Stomach (tissue), 9 donors: ENCODE results near the gene USP40. TPM values are rescaled to one million over a fixed set of nuclear protein-coding genes. Genes with fewer than 3 reads are reported as not detected.

Experiments used
- DNase-seq, 2 donors: peaks; one replicate each; pipeline versions ENCODE4 v3.0.0 to v3.0.0-alpha.2; 2013 to 2019
- H3K27ac ChIP-seq, 5 donors: fragments of 200-600 bp in 4 of 5; sonication (generic) in 4 of 5; one replicate each; pipeline ENCODE4 v1.5.1; 2013 to 2019; ENCODE audit warnings: mild to moderate bottlenecking in 1 of 5, moderate library complexity in 1 of 5
- H3K27me3 ChIP-seq, 3 donors: fragments of 200-600 bp; sonication (generic); one replicate each; pipeline ENCODE4 v1.5.1; 2017 to 2019; ENCODE audit warnings: mixed run types in 1 of 3
- H3K36me3 ChIP-seq, 4 donors: fragments of 200-600 bp; sonication (generic); 1 replicate in 3 of 4; 2 replicates in 1 of 4; pipeline ENCODE4 v1.5.1; 2016 to 2019
- H3K4me1 ChIP-seq, 4 donors: fragments of 200-600 bp; sonication (generic); one replicate each; pipeline ENCODE4 v1.5.1; 2016 to 2019
- H3K4me3 ChIP-seq, 4 donors: fragments of 200-600 bp; sonication (generic) in 3 of 4; one replicate each; pipeline ENCODE4 v1.5.1; 2016 to 2019; ENCODE audit warnings: mild to moderate bottlenecking in 1 of 4
- H3K9me3 ChIP-seq, 4 donors: fragments of 200-600 bp; sonication (generic); one replicate each; pipeline ENCODE4 v1.5.1; 2016 to 2019
- EP300 ChIP-seq: sonication (generic); formaldehyde crosslinking; IDR thresholded peaks from one replicate; pipeline ENCODE4 v1.6.1; 2017; ENCODE audit warnings: antibody characterized with exemption
- POLR2A ChIP-seq, 4 donors: fragments of 450-650 bp; IDR thresholded peaks; one replicate each; pipeline ENCODE4 v1.6.1; 2016; ENCODE audit warnings: antibody characterized with exemption in 4 of 4, control low read depth in 2 of 4, mild to moderate bottlenecking in 1 of 4, moderate library complexity in 1 of 4
- POLR2AphosphoS5 ChIP-seq, 3 donors: sonication (generic); formaldehyde crosslinking; IDR thresholded peaks; one replicate each; pipeline ENCODE4 v1.6.1; 2016; ENCODE audit warnings: antibody characterized with exemption in 3 of 3
- WGBS, 5 donors: extraction: QIAGEN DNeasy Blood & Tissue Kit in 3 of 5; methylation state at CpG; one replicate each; pipeline versions ENCODE4 v1.1.5 to v1.1.7; 2013 to 2018; 5-methylcytosine and 5-hydroxymethylcytosine counted together
- intact Hi-C: fragments of 100-400 bp; cut with DNase I; formaldehyde crosslinking; loops from one replicate; pipeline ENCODE4 v1.15.1; 2023; ENCODE audit warnings: low total_unique reads
- polyA plus RNA-seq, 3 donors: library from polyadenylated mRNA; stranded (reverse); fragments of 200-250 nt; gene quantifications; one replicate each; pipeline ENCODE4 v1.2.3, GENCODE V29; 2013
- total RNA-seq, 5 donors: library from RNA; depleted of rRNA; stranded (reverse); fragments of >200 nt; gene quantifications; one replicate each; pipeline versions ENCODE4 v1.1.0 to v1.2.3, GENCODE V29; 2014 to 2016
- TF ChIP-seq, protein P1 (sequence below), 7 experiments: fragments of 450-650 bp in 4 of 7; fragments of 200-600 bp in 3 of 7; sonication (generic) in 3 of 7; IDR thresholded peaks; one replicate each; pipeline ENCODE4 v1.5.1; 2016 to 2019; ENCODE audit warnings: antibody characterized with exemption in 7 of 7, control low read depth in 2 of 7, mild to moderate bottlenecking in 1 of 7
- donor health status: healthy with polysubstance abuse.
- donor health status: Bipolar disorder and iron deficiency.
- donor health status: healthy.

USP40 gene
- total and polyA plus RNA-seq, 8 donors, result 14.5 to 186 (median 31.3) TPM

- Histone ChIP-seq H3K27me3 (no peaks in the 10 kb centered on the region), H3K36me3 (no peaks in the 10 kb centered on the region), H3K4me3 (no peak overlapping the region), H3K27ac (no peak overlapping the region), H3K9me3 (no peaks in the 10 kb centered on the region), H3K4me1 (no peaks in the 10 kb centered on the region)
- TF ChIP-seq POLR2AphosphoS5 (IDR thresholded peaks at IDR 0.05) (no peak), POLR2A (IDR thresholded peaks at IDR 0.05) (no peak), EP300 (no peak)
- TF ChIP-seq, protein P1, sequence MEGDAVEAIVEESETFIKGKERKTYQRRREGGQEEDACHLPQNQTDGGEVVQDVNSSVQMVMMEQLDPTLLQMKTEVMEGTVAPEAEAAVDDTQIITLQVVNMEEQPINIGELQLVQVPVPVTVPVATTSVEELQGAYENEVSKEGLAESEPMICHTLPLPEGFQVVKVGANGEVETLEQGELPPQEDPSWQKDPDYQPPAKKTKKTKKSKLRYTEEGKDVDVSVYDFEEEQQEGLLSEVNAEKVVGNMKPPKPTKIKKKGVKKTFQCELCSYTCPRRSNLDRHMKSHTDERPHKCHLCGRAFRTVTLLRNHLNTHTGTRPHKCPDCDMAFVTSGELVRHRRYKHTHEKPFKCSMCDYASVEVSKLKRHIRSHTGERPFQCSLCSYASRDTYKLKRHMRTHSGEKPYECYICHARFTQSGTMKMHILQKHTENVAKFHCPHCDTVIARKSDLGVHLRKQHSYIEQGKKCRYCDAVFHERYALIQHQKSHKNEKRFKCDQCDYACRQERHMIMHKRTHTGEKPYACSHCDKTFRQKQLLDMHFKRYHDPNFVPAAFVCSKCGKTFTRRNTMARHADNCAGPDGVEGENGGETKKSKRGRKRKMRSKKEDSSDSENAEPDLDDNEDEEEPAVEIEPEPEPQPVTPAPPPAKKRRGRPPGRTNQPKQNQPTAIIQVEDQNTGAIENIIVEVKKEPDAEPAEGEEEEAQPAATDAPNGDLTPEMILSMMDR (IDR thresholded peaks at IDR 0.05), result no peak
- intact Hi-C loops, result no loop called here
- no peak for DNase-seq
- whole genome bisulfite sequencing, 5 donors, result 75 to 89% (median 85%) methylated on average over 4 of the region's 4 CpGs
Measured at GRCh38 chr2:233572468-233572867, 5.9 kb upstream of the USP40 start.

DNA sequence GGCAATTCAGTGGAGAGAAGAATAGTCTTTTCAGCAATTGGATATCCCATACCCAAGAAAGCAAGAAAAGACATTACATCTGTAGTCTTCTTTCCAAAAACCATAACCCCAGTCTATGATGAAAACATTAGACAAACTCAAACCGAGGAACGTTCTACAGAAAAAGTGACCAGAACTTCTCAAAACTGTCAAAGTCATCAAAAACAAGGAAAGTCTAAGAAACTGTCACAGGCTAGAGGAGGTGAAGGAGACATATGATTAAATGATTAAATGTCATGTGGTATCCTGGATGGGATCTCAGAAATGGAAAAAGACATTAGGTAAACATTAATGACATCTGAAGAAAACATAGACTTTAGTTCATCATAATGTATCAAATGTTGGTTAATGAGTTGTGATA lies 4.9 kb upstream of the USP40 start:
- H3K27me3 ChIP-seq, result no peaks in the 10 kb centered on the region
- WGBS, 5 donors, result 80 to 91% (median 83%) methylated on average over 2 of the region's 2 CpGs
- H3K4me3 ChIP-seq, result no peak overlapping the region
- no peaks in the 10 kb centered on the region for H3K36me3 ChIP-seq
- TF ChIP-seq, protein P1 (IDR thresholded peaks at IDR 0.05), result no peak
- TF ChIP-seq POLR2AphosphoS5 (IDR thresholded peaks at IDR 0.05) (no peak), EP300 (no peak), POLR2A (IDR thresholded peaks at IDR 0.05) (no peak)
- intact Hi-C loops, result no loop called here
- no peaks in the 10 kb centered on the region for H3K9me3 ChIP-seq
- no peak for DNase-seq
- no peak overlapping the region for H3K27ac ChIP-seq
- no peaks in the 10 kb centered on the region for H3K4me1 ChIP-seq

DNA sequence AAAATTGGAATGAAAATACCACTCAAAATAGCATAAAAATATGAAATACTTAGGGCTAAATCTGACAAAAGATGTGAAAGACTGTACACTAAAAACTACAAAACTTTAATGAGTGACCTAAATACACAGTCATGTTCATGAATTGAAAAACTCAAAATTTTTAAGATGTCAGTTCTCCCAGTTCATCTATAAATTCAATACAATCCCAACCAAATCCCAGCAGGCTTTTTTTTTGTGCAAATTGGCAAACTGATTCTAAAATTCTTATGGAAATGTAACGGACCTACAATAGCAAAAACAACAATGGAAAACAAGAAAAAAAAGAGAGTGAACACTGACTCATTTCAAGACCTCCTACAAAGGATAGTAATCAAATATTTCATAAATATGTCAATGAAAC lies 4.4 kb upstream of the USP40 start:
- intact Hi-C loops, result no loop called here
- WGBS, 5 donors, result 50 to 67% (median 56%) methylated on average over 1 of the region's 1 CpG
- H3K27ac ChIP-seq, result no peak overlapping the region
- no peak for DNase-seq
- no peaks in the 10 kb centered on the region for H3K27me3 ChIP-seq
- H3K4me3 ChIP-seq, result no peak overlapping the region
- TF ChIP-seq, protein P1 (IDR thresholded peaks at IDR 0.05), result no peak
- TF ChIP-seq POLR2AphosphoS5 (IDR thresholded peaks at IDR 0.05) (no peak), EP300 (no peak), POLR2A (IDR thresholded peaks at IDR 0.05) (no peak)
- no peaks in the 10 kb centered on the region for H3K4me1 ChIP-seq
- H3K36me3 ChIP-seq, result no peaks in the 10 kb centered on the region
- H3K9me3 ChIP-seq, result no peaks in the 10 kb centered on the region

GRCh38 chr2:233565685-233566140 lies 869 bp downstream of the USP40 start:
- TF ChIP-seq, protein P1 (IDR thresholded peaks at IDR 0.05), result no peak
- no peak for TF ChIP-seq POLR2A (IDR thresholded peaks at IDR 0.05)
- TF ChIP-seq EP300, result no peak
- no peak for TF ChIP-seq POLR2AphosphoS5 (IDR thresholded peaks at IDR 0.05)
- WGBS, 5 donors, result 1 to 2% (median 1%) methylated on average over 6 of the region's 6 CpGs

More at GRCh38 chr2:233565685-233566140, 869 bp downstream of the USP40 start:
- intact Hi-C loops, result no loop called here
- H3K36me3 ChIP-seq, result peaks cover 0 to 9% (median 3%) of the 10 kb centered on the region in 4 donors
- peaks cover 10 to 24% (median 16%) of the 10 kb centered on the region in 4 donors for H3K4me1 ChIP-seq
- H3K4me3 ChIP-seq, result peak overlapping the region; percentile 77 to 96 (median 90)
- DNase-seq, result no peak
- no peaks in the 10 kb centered on the region for H3K9me3 ChIP-seq
- H3K27me3 ChIP-seq, result no peaks in the 10 kb centered on the region
- H3K27ac ChIP-seq, result peak overlapping the region in 4 of 5 donors; percentile 92 to 99 (median 96)
